ENCODE results near the gene ROR1. TPM values are rescaled to one million over a fixed set of nuclear protein-coding genes. Genes with fewer than 3 reads are reported as not detected.
A peak's percentile ranks its signal among the peaks of the same experiment; 100 is the strongest.

The ROR1 gene
- total and polyA plus RNA-seq, 2 donors (not counting 3 experiments of a cell fraction or from before 2014, with no cell fraction given) = 2.6 to 3.5 TPM

GRCh38 chr1:63874278-63874880 lies 100.6 kb downstream of the ROR1 start:
- intact Hi-C loops (cut with micrococcal nuclease) (no loop called here), dilution Hi-C loops (cut with MboI; ENCODE audit: extremely low pct_ligation_motif_present, low sequenced_read_pairs) (no loop called here)
- FAIRE-seq (no peak), DNase-seq (ENCODE audit: low read depth, low spot score) (peak; percentile 6)
- Histone ChIP-seq H2AFZ (ENCODE audit: low read depth, low read length) (no peak overlapping the region), H3K9me1 (replicated peaks; ENCODE audit: control insufficient read depth, extremely low read depth, insufficient read depth, low read length) (no peaks in the 10 kb centered on the region), H3K4me1 (ENCODE audit: control insufficient read depth, extremely low read depth, insufficient read depth, low read length) (no peaks in the 10 kb centered on the region), H3K4me3 (replicated peaks in 1 of 3; ENCODE audit: insufficient read depth in 1 of 3, low read depth in 1 of 3, low read length in 3 of 3) (no peak overlapping the region), H3K36me3 (ENCODE audit: control insufficient read depth in 2 of 2, extremely low read depth in 1 of 2, insufficient read depth in 2 of 2, low read length in 2 of 2) (no peaks in the 10 kb centered on the region), H3K4me2 (ENCODE audit: insufficient read depth, low read length) (no peak overlapping the region), H3K27me3 (ENCODE audit: control insufficient read depth in 2 of 2, insufficient read depth in 2 of 2, low read length in 2 of 2) (no peaks in the 10 kb centered on the region), H3K9ac (replicated peaks; ENCODE audit: extremely low read depth, insufficient read depth, low read length) (no peak overlapping the region), H4K20me1 (replicated peaks; ENCODE audit: control insufficient read depth, extremely low read depth, insufficient read depth, low read length) (no peaks in the 10 kb centered on the region), H3K9me3 (replicated peaks; ENCODE audit: control insufficient read depth, insufficient read depth, low read length) (no peaks in the 10 kb centered on the region), H3K27ac (ENCODE audit: insufficient read depth, low read depth, low read length) (no peak overlapping the region), H3K79me2 (ENCODE audit: control insufficient read depth, insufficient read depth, low read length) (no peaks in the 10 kb centered on the region)
- POLR2A ChIA-PET = interaction anchor here (0.6 kb wide), 1 partner anchor 27 kb away, joined by 4 read pairs; no protein-coding TSS in a partner anchor
- CTCF ChIA-PET = interaction anchor here (1.1 to 1.7 kb wide), 2 partner anchors 53 to 182 kb away, joined by 3 to 6 read pairs; no protein-coding TSS in a partner anchor
- BruUV-seq (replicated peaks) = no TSS peak
- TF ChIP-seq MYC (IDR thresholded peaks at IDR 0.05; ENCODE audit: low read depth, low read length) = no peak
- no peak for TF ChIP-seq CTCF (IDR thresholded peaks at IDR 0.05; ENCODE audit: extremely low read depth in 1 of 2, insufficient read depth in 1 of 2, low read depth in 1 of 2, low read length in 2 of 2)
- no peak for TF ChIP-seq POLR2A (IDR thresholded peaks at IDR 0.05; ENCODE audit: low read depth, low read length)
- peak; percentile 25 for TF ChIP-seq FOS (IDR thresholded peaks at IDR 0.05; ENCODE audit: borderline replicate concordance, insufficient read depth, low read length)

GRCh38 chr1:63875636-63876035 lies 101.8 kb downstream of the ROR1 start:
- ChIA-PET POLR2A (no interaction called here), CTCF (interaction anchor here (1.1 to 1.7 kb wide), 2 partner anchors 54 to 184 kb away, joined by 3 to 6 read pairs; no protein-coding TSS in a partner anchor)
- Histone ChIP-seq H4K20me1 (replicated peaks; ENCODE audit: control insufficient read depth, extremely low read depth, insufficient read depth, low read length) (no peaks in the 10 kb centered on the region), H3K9ac (replicated peaks; ENCODE audit: extremely low read depth, insufficient read depth, low read length) (no peak overlapping the region), H3K9me3 (replicated peaks; ENCODE audit: control insufficient read depth, insufficient read depth, low read length) (no peaks in the 10 kb centered on the region), H3K4me2 (ENCODE audit: insufficient read depth, low read length) (no peak overlapping the region), H3K27me3 (ENCODE audit: control insufficient read depth in 2 of 2, insufficient read depth in 2 of 2, low read length in 2 of 2) (no peaks in the 10 kb centered on the region), H3K79me2 (ENCODE audit: control insufficient read depth, insufficient read depth, low read length) (no peaks in the 10 kb centered on the region), H3K4me1 (ENCODE audit: control insufficient read depth, extremely low read depth, insufficient read depth, low read length) (no peaks in the 10 kb centered on the region), H2AFZ (ENCODE audit: low read depth, low read length) (no peak overlapping the region), H3K4me3 (replicated peaks in 1 of 3; ENCODE audit: insufficient read depth in 1 of 3, low read depth in 1 of 3, low read length in 3 of 3) (no peak overlapping the region), H3K27ac (ENCODE audit: insufficient read depth, low read depth, low read length) (no peak overlapping the region), H3K9me1 (replicated peaks; ENCODE audit: control insufficient read depth, extremely low read depth, insufficient read depth, low read length) (no peaks in the 10 kb centered on the region), H3K36me3 (ENCODE audit: control insufficient read depth in 2 of 2, extremely low read depth in 1 of 2, insufficient read depth in 2 of 2, low read length in 2 of 2) (no peaks in the 10 kb centered on the region)
- dilution Hi-C loops (cut with MboI; ENCODE audit: extremely low pct_ligation_motif_present, low sequenced_read_pairs) = no loop called here
- intact Hi-C loops (cut with micrococcal nuclease) = no loop called here
- DNase-seq (ENCODE audit: low read depth, low spot score) (no peak), FAIRE-seq (no peak)
- TF ChIP-seq FOS (IDR thresholded peaks at IDR 0.05; ENCODE audit: borderline replicate concordance, insufficient read depth, low read length) (no peak), POLR2AphosphoS5 (IDR thresholded peaks at IDR 0.05; ENCODE audit: insufficient read depth, low read depth, low read length) (no peak)
- BruUV-seq (replicated peaks) = no TSS peak

Measured in endothelial cell of umbilical vein (primary cell).